Measurements from ENCODE around the gene LHFPL5.

Gene LHFPL5

GRCh38 chr6:35804996-35805736 lies at the start of gene LHFPL5:
Gene LHFPL5, plus strand, starts transcription at chr6:35805352. Its CDS starts 319 bp downstream, at chr6:35805671.
- DNase-seq (ENCODE audit: low read depth): no peak
- no peak within 1 kb of the TSS for H3K4me3 ChIP-seq (ENCODE audit: low read depth, low read length)
- TF ChIP-seq, protein P1, sequence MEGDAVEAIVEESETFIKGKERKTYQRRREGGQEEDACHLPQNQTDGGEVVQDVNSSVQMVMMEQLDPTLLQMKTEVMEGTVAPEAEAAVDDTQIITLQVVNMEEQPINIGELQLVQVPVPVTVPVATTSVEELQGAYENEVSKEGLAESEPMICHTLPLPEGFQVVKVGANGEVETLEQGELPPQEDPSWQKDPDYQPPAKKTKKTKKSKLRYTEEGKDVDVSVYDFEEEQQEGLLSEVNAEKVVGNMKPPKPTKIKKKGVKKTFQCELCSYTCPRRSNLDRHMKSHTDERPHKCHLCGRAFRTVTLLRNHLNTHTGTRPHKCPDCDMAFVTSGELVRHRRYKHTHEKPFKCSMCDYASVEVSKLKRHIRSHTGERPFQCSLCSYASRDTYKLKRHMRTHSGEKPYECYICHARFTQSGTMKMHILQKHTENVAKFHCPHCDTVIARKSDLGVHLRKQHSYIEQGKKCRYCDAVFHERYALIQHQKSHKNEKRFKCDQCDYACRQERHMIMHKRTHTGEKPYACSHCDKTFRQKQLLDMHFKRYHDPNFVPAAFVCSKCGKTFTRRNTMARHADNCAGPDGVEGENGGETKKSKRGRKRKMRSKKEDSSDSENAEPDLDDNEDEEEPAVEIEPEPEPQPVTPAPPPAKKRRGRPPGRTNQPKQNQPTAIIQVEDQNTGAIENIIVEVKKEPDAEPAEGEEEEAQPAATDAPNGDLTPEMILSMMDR (IDR thresholded peaks at IDR 0.05; ENCODE audit: low read depth, low read length, missing control alignments): no peak

DNA sequence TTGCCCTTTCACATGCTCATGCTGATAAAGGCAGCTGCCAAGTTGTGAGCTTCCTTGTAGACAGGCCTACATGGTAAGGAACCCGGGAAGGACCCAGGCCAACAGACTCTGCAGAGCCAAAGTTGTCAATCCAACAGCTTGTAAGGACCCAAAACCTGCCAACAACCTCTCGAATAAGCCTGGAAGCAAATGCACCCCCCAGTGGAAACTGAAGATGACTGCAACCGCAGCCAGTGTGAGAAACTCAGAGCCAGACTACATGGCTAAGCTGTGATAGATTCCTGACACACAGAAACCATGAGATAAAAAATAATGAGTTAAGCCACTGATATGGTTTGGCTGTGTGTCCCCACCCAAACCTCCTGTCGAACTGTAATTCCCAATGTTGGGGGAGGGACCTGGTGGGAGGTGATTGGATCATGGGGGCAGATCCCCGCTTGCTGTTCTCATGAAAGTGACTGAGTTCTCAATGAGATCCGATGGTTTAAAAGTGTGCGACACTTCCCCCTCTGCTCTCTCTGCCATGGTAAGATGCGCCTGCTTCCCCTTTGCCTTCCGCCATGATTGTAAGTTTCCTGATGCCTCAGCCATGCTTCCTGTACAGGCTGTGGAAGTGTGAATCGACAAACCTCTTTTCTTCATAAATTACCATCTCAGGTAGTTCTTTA lies 47.6 kb upstream of the LHFPL5 start:
- TF ChIP-seq, protein P1 (IDR thresholded peaks at IDR 0.05; ENCODE audit: low read depth, low read length, missing control alignments): peak; percentile 69
- DNase-seq (ENCODE audit: low read depth): peak; percentile 21

GRCh38 chr6:35759426-35759825 lies 45.7 kb upstream of the LHFPL5 start:
- no peak overlapping the region for H3K4me3 ChIP-seq (ENCODE audit: low read depth, low read length)
- TF ChIP-seq, protein P1 (IDR thresholded peaks at IDR 0.05; ENCODE audit: low read depth, low read length, missing control alignments): no peak
- DNase-seq (ENCODE audit: low read depth): no peak

More for the DNA sequence above, 47.6 kb upstream of the LHFPL5 start:
- no peak overlapping the region for H3K4me3 ChIP-seq (ENCODE audit: low read depth, low read length)

GRCh38 chr6:35765739-35766138 lies 39.4 kb upstream of the LHFPL5 start:
- no peak for DNase-seq (ENCODE audit: low read depth)
- TF ChIP-seq, protein P1 (IDR thresholded peaks at IDR 0.05; ENCODE audit: low read depth, low read length, missing control alignments): no peak
- no peak overlapping the region for H3K4me3 ChIP-seq (ENCODE audit: low read depth, low read length)

- no peak overlapping the region for H3K4me3 ChIP-seq (ENCODE audit: low read depth, low read length)
These were observed 35.9 kb upstream of the LHFPL5 start for GRCh38 chr6:35769211-35769610.

GRCh38 chr6:35771343-35771627 lies 33.9 kb upstream of the LHFPL5 start:
- DNase-seq (ENCODE audit: low read depth): no peak
- no peak overlapping the region for H3K4me3 ChIP-seq (ENCODE audit: low read depth, low read length)
- TF ChIP-seq, protein P1 (IDR thresholded peaks at IDR 0.05; ENCODE audit: low read depth, low read length, missing control alignments): no peak

More at GRCh38 chr6:35769211-35769610, 35.9 kb upstream of the LHFPL5 start:
- no peak for DNase-seq (ENCODE audit: low read depth)
- TF ChIP-seq, protein P1 (IDR thresholded peaks at IDR 0.05; ENCODE audit: low read depth, low read length, missing control alignments): no peak
